ENCODE results near the gene DLX6. TPM values are rescaled to one million over a fixed set of nuclear protein-coding genes. Genes with fewer than 3 reads are reported as not detected.

The DLX6 gene
- total RNA-seq, 3 donors from 2014 or later (not counting 1 experiment from before 2014, with no cell fraction given), result not detected

GRCh38 chr7:97002555-97003261, 2.6 kb upstream of the DLX6 start:
- no peak overlapping the region for H3K27ac Mint-ChIP-seq
- Histone ChIP-seq H3K9me3 (ENCODE audit: control insufficient read depth, insufficient read depth, low read length) (no peaks in the 10 kb centered on the region), H3K27me3 (ENCODE audit: control insufficient read depth, insufficient read depth, low read length) (peaks cover 74% of the 10 kb centered on the region), H3K4me1 (ENCODE audit: control insufficient read depth, insufficient read depth, low read length) (peaks cover 25% of the 10 kb centered on the region), H3K27ac (ENCODE audit: low read length) (no peak overlapping the region), H3K36me3 (ENCODE audit: control insufficient read depth, insufficient read depth, low read length) (no peaks in the 10 kb centered on the region), H3K4me3 (ENCODE audit: low read length) (no peak overlapping the region)
- H3K4me1 Mint-ChIP-seq, result peaks cover 0 to 18% of the 10 kb centered on the region in 2 donors
- 19% methylated on average over 15 of the region's 22 CpGs for WGBS (ENCODE audit: insufficient coverage)
- no peaks in the 10 kb centered on the region for H3K9me3 Mint-ChIP-seq
- TF ChIP-seq CTCF (IDR thresholded peaks at IDR 0.05), result no peak
- no peak for ATAC-seq
- H3K36me3 Mint-ChIP-seq, result no peaks in the 10 kb centered on the region
- H3K4me3 Mint-ChIP-seq, result no peak overlapping the region
- peaks cover 69 to 80% of the 10 kb centered on the region in 2 donors for H3K27me3 Mint-ChIP-seq (ENCODE audit: low read depth in 2 of 2)
- intact Hi-C loops (cut with micrococcal nuclease), result no loop called here
- DNase-seq, result no peak

- no peaks in the 10 kb centered on the region for H3K9me3 Mint-ChIP-seq
- peak overlapping the region; percentile 79 for H3K4me3 Mint-ChIP-seq
- peaks cover 25% of the 10 kb centered on the region for H3K4me1 ChIP-seq (ENCODE audit: control insufficient read depth, insufficient read depth, low read length)
- TF ChIP-seq CTCF (IDR thresholded peaks at IDR 0.05), result no peak
- no peaks in the 10 kb centered on the region for H3K36me3 Mint-ChIP-seq
- no peak for ATAC-seq
- H3K27ac ChIP-seq (ENCODE audit: low read length), result no peak overlapping the region
- H3K4me3 ChIP-seq (ENCODE audit: low read length), result no peak overlapping the region
- H3K4me1 Mint-ChIP-seq, result peaks cover 0 to 18% of the 10 kb centered on the region in 2 donors
- H3K27me3 ChIP-seq (ENCODE audit: control insufficient read depth, insufficient read depth, low read length), result peaks cover 77% of the 10 kb centered on the region
- peaks cover 68 to 80% of the 10 kb centered on the region in 2 donors for H3K27me3 Mint-ChIP-seq (ENCODE audit: low read depth in 2 of 2)
- WGBS (ENCODE audit: insufficient coverage), result 12% methylated on average over 48 of the region's 49 CpGs
- intact Hi-C loops (cut with micrococcal nuclease), result no loop called here
- no peak for DNase-seq
- H3K9me3 ChIP-seq (ENCODE audit: control insufficient read depth, insufficient read depth, low read length), result no peaks in the 10 kb centered on the region
- H3K36me3 ChIP-seq (ENCODE audit: control insufficient read depth, insufficient read depth, low read length), result no peaks in the 10 kb centered on the region
- no peak overlapping the region for H3K27ac Mint-ChIP-seq
These were observed 1.8 kb upstream of the DLX6 start for GRCh38 chr7:97003262-97004246.

- no peak overlapping the region for H3K27ac Mint-ChIP-seq
- H3K27ac ChIP-seq (ENCODE audit: low read length), result no peak overlapping the region
- peaks cover 25% of the 10 kb centered on the region for H3K4me1 ChIP-seq (ENCODE audit: control insufficient read depth, insufficient read depth, low read length)
- intact Hi-C loops (cut with micrococcal nuclease), result no loop called here
- WGBS (ENCODE audit: insufficient coverage), result 7% methylated on average over 11 of the region's 20 CpGs
- no peaks in the 10 kb centered on the region for H3K9me3 ChIP-seq (ENCODE audit: control insufficient read depth, insufficient read depth, low read length)
- H3K36me3 Mint-ChIP-seq, result no peaks in the 10 kb centered on the region
- no peak for TF ChIP-seq CTCF (IDR thresholded peaks at IDR 0.05)
- H3K4me3 ChIP-seq (ENCODE audit: low read length), result no peak overlapping the region
- peaks cover 67 to 80% of the 10 kb centered on the region in 2 donors for H3K27me3 Mint-ChIP-seq (ENCODE audit: low read depth in 2 of 2)
- H3K27me3 ChIP-seq (ENCODE audit: control insufficient read depth, insufficient read depth, low read length), result peaks cover 78% of the 10 kb centered on the region
- DNase-seq (no peak), ATAC-seq (no peak)
- no peaks in the 10 kb centered on the region for H3K36me3 ChIP-seq (ENCODE audit: control insufficient read depth, insufficient read depth, low read length)
- H3K4me1 Mint-ChIP-seq, result peaks cover 0 to 18% of the 10 kb centered on the region in 2 donors
- H3K9me3 Mint-ChIP-seq, result no peaks in the 10 kb centered on the region
- H3K4me3 Mint-ChIP-seq, result peak overlapping the region; percentile 79
These were observed 838 bp upstream of the DLX6 start for GRCh38 chr7:97004247-97005182.

All from natural killer cell (primary cell).